Gastroesophageal sphincter (tissue), 4 donors: ENCODE results near the gene VMAC. TPM values are rescaled to one million over a fixed set of nuclear protein-coding genes. Genes with fewer than 3 reads are reported as not detected.

Experiments used
- ATAC-seq: fragments of 150-250 bp; one replicate; pipeline ENCODE4 v1.9.1; 2016; ENCODE audit warnings: mild to moderate bottlenecking, moderate library complexity
- H3K27ac ChIP-seq, 4 donors: fragments of 200-600 bp; sonication (generic) in 3 of 4; 1 replicate in 3 of 4; 2 replicates in 1 of 4; pipeline ENCODE4 v1.5.1; 2016 to 2019
- H3K27me3 ChIP-seq: fragments of 200-600 bp; sonication (generic); one replicate; pipeline ENCODE4 v1.5.1; 2019
- H3K36me3 ChIP-seq, 2 donors: fragments of 200-600 bp; sonication (generic); one replicate each; pipeline ENCODE4 v1.5.1; 2019; ENCODE audit warnings: control low read depth in 1 of 2
- H3K4me1 ChIP-seq, 3 donors: fragments of 200-600 bp; sonication (generic); 1 replicate in 2 of 3; 2 replicates in 1 of 3; pipeline ENCODE4 v1.5.1; 2016 to 2019; ENCODE audit warnings: control low read depth in 2 of 3
- H3K4me3 ChIP-seq, 2 donors: fragments of 200-600 bp; sonication (generic); one replicate each; pipeline ENCODE4 v1.5.1; 2019; ENCODE audit warnings: mild to moderate bottlenecking in 1 of 2, moderate library complexity in 1 of 2
- H3K9me3 ChIP-seq, 3 donors: fragments of 200-600 bp; sonication (generic); one replicate each; pipeline ENCODE4 v1.5.1; 2017 to 2019; ENCODE audit warnings: control low read depth in 2 of 3
- CTCF ChIP-seq, 4 experiments: fragments of 200-600 bp in 2 of 4; fragments of 450-650 bp in 2 of 4; sonication (generic) in 1 of 4; IDR thresholded peaks; one replicate each; pipeline ENCODE4 v1.5.1; 2017 to 2019; ENCODE audit warnings: antibody characterized with exemption in 4 of 4, mild to moderate bottlenecking in 2 of 4, moderate library complexity in 2 of 4
- EP300 ChIP-seq: sonication (generic); formaldehyde crosslinking; IDR thresholded peaks from one replicate; pipeline ENCODE4 v1.6.1; 2017; ENCODE audit warnings: antibody characterized with exemption, mild to moderate bottlenecking
- POLR2A ChIP-seq, 2 donors: fragments of 450-650 bp; IDR thresholded peaks; one replicate each; pipeline ENCODE4 v1.6.1; 2017; ENCODE audit warnings: antibody characterized with exemption in 2 of 2, mild to moderate bottlenecking in 2 of 2, moderate library complexity in 1 of 2
- POLR2AphosphoS5 ChIP-seq: sonication (generic); formaldehyde crosslinking; IDR thresholded peaks from one replicate; pipeline ENCODE4 v1.6.1; 2017; ENCODE audit warnings: antibody characterized with exemption
- WGBS, 2 donors: methylation state at CpG; one replicate each; pipeline ENCODE4 v1.1.5; 2018; ENCODE audit warnings: low coverage in 1 of 2; 5-methylcytosine and 5-hydroxymethylcytosine counted together
- total RNA-seq, 4 donors: library from RNA; depleted of rRNA; stranded (reverse); fragments of >200 nt; gene quantifications; one replicate each; pipeline ENCODE4 v1.1.0, GENCODE V29; 2016

Gene VMAC
- total RNA-seq, 4 donors from 2014 or later = 5.0 to 9.3 (median 8.0) TPM

GRCh38 chr19:5926641-5927440 lies 22.2 kb downstream of the VMAC start:
- WGBS, 2 donors = 22 to 40% methylated on average over 4 to 7 of the region's 14 CpGs
- Histone ChIP-seq H3K27me3 (no peaks in the 10 kb centered on the region), H3K4me1 (peaks cover 3 to 57% (median 20%) of the 10 kb centered on the region in 3 donors), H3K9me3 (no peaks in the 10 kb centered on the region), H3K36me3 (peaks cover 0 to 99% of the 10 kb centered on the region in 2 donors), H3K27ac (peak overlapping the region; percentile 66 to 86 (median 83)), H3K4me3 (no peak overlapping the region)
- ATAC-seq = peak; percentile 91
- TF ChIP-seq CTCF (IDR thresholded peaks at IDR 0.05) (peak in 1 of 4 experiments; percentile 37), POLR2AphosphoS5 (peak; percentile 78), EP300 (no peak), POLR2A (IDR thresholded peaks at IDR 0.05) (no peak)

DNA sequence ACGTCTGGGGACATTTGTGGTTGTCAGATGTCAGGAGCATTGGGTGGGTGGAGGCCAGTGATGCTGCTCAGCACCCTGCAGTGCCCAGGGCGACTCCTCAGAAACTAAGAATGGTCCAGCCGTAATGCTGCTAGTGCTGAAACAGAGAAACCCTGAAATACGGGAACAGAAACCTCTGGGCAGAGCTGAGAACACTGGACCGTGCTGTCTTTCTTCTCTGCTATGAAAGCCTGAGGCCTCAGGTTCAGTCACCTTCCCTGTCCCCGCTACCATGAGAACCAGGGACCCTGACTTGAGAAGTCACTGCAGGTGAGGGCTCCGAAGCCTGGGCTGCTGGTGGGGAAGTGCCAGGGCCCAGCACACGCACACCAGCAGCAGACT lies 22.8 kb downstream of the VMAC start:
- ATAC-seq = no peak

GRCh38 chr19:5929179-5929578 lies 24.5 kb downstream of the VMAC start:
- Histone ChIP-seq H3K36me3 (peaks cover 0 to 96% of the 10 kb centered on the region in 2 donors), H3K27me3 (no peaks in the 10 kb centered on the region), H3K4me1 (peaks cover 3 to 78% (median 28%) of the 10 kb centered on the region in 3 donors), H3K9me3 (no peaks in the 10 kb centered on the region), H3K27ac (peak overlapping the region in 3 of 4 donors; percentile 81 to 86 (median 85)), H3K4me3 (no peak overlapping the region)
- TF ChIP-seq POLR2AphosphoS5 (no peak), POLR2A (IDR thresholded peaks at IDR 0.05) (no peak), CTCF (IDR thresholded peaks at IDR 0.05) (no peak)
- ATAC-seq = no peak
- 80% methylated on average over 3 of the region's 13 CpGs; no CpG with 5 or more reads in 1 of the 2 donors for WGBS, 2 donors

More for the DNA sequence above, 22.8 kb downstream of the VMAC start:
- WGBS, 2 donors = 17 to 85% methylated on average over 1 to 5 of the region's 8 CpGs
- TF ChIP-seq POLR2A (IDR thresholded peaks at IDR 0.05) = no peak
- TF ChIP-seq EP300 = no peak
- no peak for TF ChIP-seq POLR2AphosphoS5
- TF ChIP-seq CTCF (IDR thresholded peaks at IDR 0.05) = no peak
- H3K4me1 ChIP-seq = peaks cover 3 to 60% (median 20%) of the 10 kb centered on the region in 3 donors
- peak overlapping the region; percentile 66 to 86 (median 83) for H3K27ac ChIP-seq
- peaks cover 0 to 99% of the 10 kb centered on the region in 2 donors for H3K36me3 ChIP-seq
- H3K9me3 ChIP-seq = no peaks in the 10 kb centered on the region
- H3K27me3 ChIP-seq = no peaks in the 10 kb centered on the region
- no peak overlapping the region for H3K4me3 ChIP-seq

DNA sequence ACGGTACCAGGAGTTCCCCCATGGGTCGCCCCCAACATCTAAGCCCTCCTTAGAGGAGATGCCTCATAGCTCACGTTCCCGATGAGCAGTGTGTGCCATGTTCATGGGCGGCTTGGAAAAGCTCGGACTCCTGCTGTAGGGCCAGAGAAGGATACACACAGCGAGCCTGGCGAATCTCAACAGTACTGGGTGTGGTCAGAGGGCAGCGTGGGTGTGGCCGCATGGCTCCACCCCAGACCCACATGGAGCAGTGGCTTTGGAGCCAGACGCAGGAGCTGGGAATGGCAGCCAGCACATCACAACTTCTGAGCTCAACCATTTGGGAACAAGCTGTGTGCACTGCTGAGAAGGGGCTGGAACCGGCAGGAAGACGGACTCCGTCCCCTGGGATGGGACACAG lies 25.0 kb downstream of the VMAC start:
- no peaks in the 10 kb centered on the region for H3K9me3 ChIP-seq
- H3K4me1 ChIP-seq = peaks cover 3 to 81% (median 32%) of the 10 kb centered on the region in 3 donors
- 79% methylated on average over 4 of the region's 14 CpGs; no CpG with 5 or more reads in 1 of the 2 donors for whole genome bisulfite sequencing, 2 donors
- no peak overlapping the region for H3K4me3 ChIP-seq
- ATAC-seq = no peak
- no peaks in the 10 kb centered on the region for H3K27me3 ChIP-seq
- TF ChIP-seq POLR2AphosphoS5 = no peak
- H3K27ac ChIP-seq = peak overlapping the region in 3 of 4 donors; percentile 1 to 86 (median 85)
- H3K36me3 ChIP-seq = peaks cover 0 to 91% of the 10 kb centered on the region in 2 donors

- TF ChIP-seq CTCF (IDR thresholded peaks at IDR 0.05) (no peak), POLR2AphosphoS5 (no peak), EP300 (no peak), POLR2A (IDR thresholded peaks at IDR 0.05) (no peak)
- Histone ChIP-seq H3K4me1 (peaks cover under 1 to 81% (median 44%) of the 10 kb centered on the region in 3 donors), H3K9me3 (no peaks in the 10 kb centered on the region), H3K4me3 (no peak overlapping the region), H3K27ac (no peak overlapping the region), H3K36me3 (peaks cover 0 to 84% of the 10 kb centered on the region in 2 donors), H3K27me3 (no peaks in the 10 kb centered on the region)
- no CpG with 5 or more reads among the region's 11 CpGs for WGBS, 2 donors
- no peak for ATAC-seq
Measured at GRCh38 chr19:5931251-5931650, 26.6 kb downstream of the VMAC start.
